NCI-H345 treated with DMSO at 0.1 percent for 48 hours (cell line): ENCODE data around the gene SYCE1.
"Not testable (repeated sequence)": the region's sequence is repeated elsewhere in the genome, so short reads cannot be mapped to it uniquely, and the experiment has no call there.

ENCODE experiments used
- DNase-seq: peaks from one replicate; lab custom pipeline; 2025; ENCODE audit not compliant: unreplicated experiment; lab: John Stamatoyannopoulos, UW

The SYCE1 gene

GRCh38 chr10:133565441-133566294, at the start of gene SYCE1:
Gene SYCE1 (minus strand): TSS chr10:133565583. CDS start chr10:133565529, 54 bp downstream.
- DNase-seq = no peak

GRCh38 chr10:133614830-133615580, 49.6 kb upstream of the SYCE1 start:
- DNase-seq = no peak

- no peak for DNase-seq
Measured at GRCh38 chr10:133613699-133614098, 48.3 kb upstream of the SYCE1 start.

- no peak for DNase-seq
Measured at GRCh38 chr10:133611079-133611478, 45.7 kb upstream of the SYCE1 start.

- no peak for DNase-seq
Measured at GRCh38 chr10:133608855-133609254, 43.5 kb upstream of the SYCE1 start.

GRCh38 chr10:133603434-133603833, 38.1 kb upstream of the SYCE1 start:
- not testable (repeated sequence) for DNase-seq

GRCh38 chr10:133600657-133601056, 35.3 kb upstream of the SYCE1 start:
- DNase-seq = no peak

GRCh38 chr10:133599869-133600268, 34.5 kb upstream of the SYCE1 start:
- DNase-seq = not testable (repeated sequence)

GRCh38 chr10:133592716-133593115, 27.3 kb upstream of the SYCE1 start:
- DNase-seq = no peak

- no peak for DNase-seq
Measured at GRCh38 chr10:133590970-133591359, 25.6 kb upstream of the SYCE1 start.

- DNase-seq = no peak
Measured at GRCh38 chr10:133590226-133590969, 25.0 kb upstream of the SYCE1 start.

- DNase-seq = not testable (repeated sequence)
Measured at GRCh38 chr10:133577037-133577436, 11.7 kb upstream of the SYCE1 start.

- DNase-seq = not testable (repeated sequence)
Measured at GRCh38 chr10:133573460-133573859, 8.1 kb upstream of the SYCE1 start.

GRCh38 chr10:133572055-133572454, 6.7 kb upstream of the SYCE1 start:
- DNase-seq = not testable (repeated sequence)

- not testable (repeated sequence) for DNase-seq
Measured at GRCh38 chr10:133569801-133570200, 4.4 kb upstream of the SYCE1 start.

GRCh38 chr10:133568831-133569527, 3.6 kb upstream of the SYCE1 start:
- DNase-seq = not testable (repeated sequence)

GRCh38 chr10:133568287-133568614, 2.9 kb upstream of the SYCE1 start:
- no peak for DNase-seq

GRCh38 chr10:133567609-133568286, 2.4 kb upstream of the SYCE1 start:
- no peak for DNase-seq

GRCh38 chr10:133567119-133567518, 1.7 kb upstream of the SYCE1 start:
- DNase-seq = no peak

- no peak for DNase-seq
Measured at GRCh38 chr10:133564816-133565215, 567 bp downstream of the SYCE1 start.
